HCT116 (cell line): Measurements from ENCODE around the gene HAUS6. TPM values are rescaled to one million over a fixed set of nuclear protein-coding genes. Genes with fewer than 3 reads are reported as not detected.

ENCODE experiments used
- ATAC-seq: fragments of 200-7000 bp; cut with Tn5 transposase; 2 replicates; pipeline ENCODE4 v1.9.1; 2020; ENCODE audit warnings: mild to moderate bottlenecking, moderate library complexity
- BruUV-seq: library from RNA; stranded (reverse); fragments of 400-500 nt; replicated peaks from 2 replicates; lab custom pipeline; 2021; lab: Mats Ljungman, UMichigan
- CTCF ChIA-PET: fragments of 300-600 bp; sonication (Branson Sonifier 250); formaldehyde crosslinking; loops from one replicate; lab custom pipeline; 2021; ENCODE audit warnings: antibody characterized with exemption; lab: Charles Lee
- POLR2A ChIA-PET: fragments of 300-600, 350-600 bp; sonication (Branson Sonifier 250); formaldehyde crosslinking; loops from one replicate; lab custom pipeline; 2021; ENCODE audit warnings: antibody characterized with exemption; lab: Charles Lee
- RAD21 ChIA-PET, 2 experiments: fragments of 300-600 bp; sonication (Branson Sonifier 250); formaldehyde crosslinking; loops; one replicate each; lab custom pipeline; 2023; ENCODE audit warnings: low total read pairs in 2 of 2; ENCODE audit not compliant: uncharacterized antibody in 2 of 2, unreplicated experiment in 2 of 2, low non-redundant PET in 1 of 2; lab: Charles Lee
- DNase-seq: peaks from one replicate; pipeline ENCODE4 v3.0.0-alpha.2; 2010; ENCODE audit warnings: low read depth, low spot score
- H2AFZ ChIP-seq: fragments of 200-600 bp; shearing (Covaris generic), sonication (generic); 2 replicates; pipeline ENCODE4 v1.6.1; 2017; ENCODE audit warnings: low read depth, mixed run types, mixed read lengths, antibody characterized with exemption, low read length; ENCODE audit not compliant: poor library complexity, severe bottlenecking
- H3K27ac ChIP-seq: 2 replicates; pipeline ENCODE4 v1.5.1; 2012; ENCODE audit warnings: low read depth, low read length
- H3K27me3 ChIP-seq: fragments of 200-600 bp; sonication (generic); 2 replicates; pipeline ENCODE4 v1.6.1; 2016; ENCODE audit warnings: mixed run types, low read length, mixed read lengths; ENCODE audit not compliant: insufficient read depth
- H3K36me3 ChIP-seq, 2 experiments: fragments of 200-500 bp in 1 of 2; fragments of 200-600 bp in 1 of 2; sonication (Bioruptor generic) in 1 of 2; sonication (generic) in 1 of 2; 2 replicates each; pipeline versions ENCODE4 v1.5.1 to v1.6.1; 2014 to 2016; ENCODE audit warnings: low read length in 2 of 2, inconsistent platforms in 1 of 2, mixed read lengths in 1 of 2, mixed run types in 1 of 2; ENCODE audit not compliant: insufficient read depth in 2 of 2, control insufficient read depth in 1 of 2
- H3K4me1 ChIP-seq, 2 experiments: fragments of 200-600 bp in 1 of 2; sonication (generic) in 1 of 2; 2 replicates each; pipeline versions ENCODE4 v1.5.1 to v1.6.1; 2012 to 2017; ENCODE audit warnings: low read length in 2 of 2, inconsistent platforms in 1 of 2, mild to moderate bottlenecking in 1 of 2, mixed read lengths in 1 of 2, mixed run types in 1 of 2, moderate library complexity in 1 of 2; ENCODE audit not compliant: insufficient read depth in 2 of 2, control insufficient read depth in 1 of 2
- H3K4me2 ChIP-seq: fragments of 200-600 bp; sonication (generic); 2 replicates; pipeline ENCODE4 v1.6.1; 2017; ENCODE audit warnings: mixed run types, low read length, mixed read lengths
- H3K4me3 ChIP-seq, 2 experiments: fragments of 200-600 bp in 1 of 2; sonication (generic) in 1 of 2; replicated peaks in 1 of 2; 2 replicates each; pipeline ENCODE4 v1.5.1; 2011 to 2016; ENCODE audit warnings: low read length in 2 of 2, control low read depth in 1 of 2, low read depth in 1 of 2, mild to moderate bottlenecking in 1 of 2, mixed read lengths in 1 of 2, mixed run types in 1 of 2
- H3K79me2 ChIP-seq: fragments of 200-600 bp; sonication (generic); 2 replicates; pipeline ENCODE4 v1.6.1; 2017; ENCODE audit warnings: mild to moderate bottlenecking, mixed run types, low read length, moderate library complexity, mixed read lengths; ENCODE audit not compliant: insufficient read depth
- H3K9ac ChIP-seq: fragments of 200-600 bp; sonication (generic); 2 replicates; pipeline ENCODE4 v1.6.1; 2016; ENCODE audit warnings: low read length, mixed read lengths
- H3K9me2 ChIP-seq: fragments of 200-600 bp; sonication (generic), shearing (Covaris generic); 2 replicates; pipeline ENCODE4 v1.6.1; 2017; ENCODE audit warnings: mixed run types, mild to moderate bottlenecking, moderate library complexity; ENCODE audit not compliant: insufficient read depth
- H3K9me3 ChIP-seq, 2 experiments: fragments of 200-500 bp in 1 of 2; fragments of 200-600 bp in 1 of 2; sonication (Bioruptor generic) in 1 of 2; sonication (generic) in 1 of 2; 2 replicates each; pipeline ENCODE4 v1.6.1; 2014 to 2017; ENCODE audit warnings: low read length in 2 of 2, mixed read lengths in 2 of 2, inconsistent platforms in 1 of 2, low read depth in 1 of 2, mild to moderate bottlenecking in 1 of 2, mixed run types in 1 of 2, moderate library complexity in 1 of 2; ENCODE audit not compliant: control insufficient read depth in 1 of 2, insufficient read depth in 1 of 2
- H4K20me1 ChIP-seq: fragments of 200-600 bp; sonication (generic), shearing (Covaris generic); 2 replicates; pipeline ENCODE4 v1.6.1; 2017; ENCODE audit warnings: mixed run types, mild to moderate bottlenecking, moderate library complexity; ENCODE audit not compliant: insufficient read depth
- ATF3 ChIP-seq: IDR thresholded peaks from 2 replicates; pipeline ENCODE4 v1.6.1; 2012
- EZH2phosphoT487 ChIP-seq: fragments of 200-600 bp; IDR thresholded peaks from 2 replicates; pipeline ENCODE4 v1.6.1; 2018; ENCODE audit warnings: antibody characterized with exemption, borderline replicate concordance
- MAX ChIP-seq: IDR thresholded peaks from 2 replicates; pipeline ENCODE4 v1.6.1; 2012
- POLR2A ChIP-seq: IDR thresholded peaks from 2 replicates; pipeline ENCODE4 v1.7.0; 2011; ENCODE audit warnings: borderline replicate concordance; ENCODE audit not compliant: insufficient read depth, insufficient read length; ENCODE audit errors: extremely low read depth
- POLR2AphosphoS5 ChIP-seq: IDR thresholded peaks from 2 replicates; pipeline ENCODE4 v1.6.1; 2011; ENCODE audit warnings: mild to moderate bottlenecking, low read depth, low read length, moderate library complexity
- REST ChIP-seq: IDR thresholded peaks from 2 replicates; pipeline ENCODE4 v1.6.1; 2012; ENCODE audit warnings: low read depth
- SP1 ChIP-seq: IDR thresholded peaks from 2 replicates; pipeline ENCODE4 v1.6.1; 2012; ENCODE audit warnings: low read depth
- YY1 ChIP-seq: IDR thresholded peaks from 2 replicates; pipeline ENCODE4 v1.6.1; 2011; ENCODE audit warnings: low read length, low read depth, moderate library complexity, mild to moderate bottlenecking; ENCODE audit not compliant: insufficient replicate concordance; ENCODE audit errors: extremely low read depth
- ZFX ChIP-seq: fragments of 450-650 bp; IDR thresholded peaks from 2 replicates; pipeline ENCODE4 v1.6.1; 2017
- intact Hi-C: fragments of 100-400 bp; cut with micrococcal nuclease; formaldehyde crosslinking; loops from 2 replicates; pipeline ENCODE4 v1.10.0; 2022
- total RNA-seq: library from RNA; stranded (reverse); gene quantifications from one replicate; pipeline ENCODE4 v1.2.1, GENCODE V29; 2021; ENCODE audit not compliant: unreplicated experiment

The HAUS6 gene
- total RNA-seq, 1 experiment from 2014 or later, result 28.8 TPM

- intact Hi-C loops, result no loop called here
Observed at GRCh38 chr9:19023078-19023477, 79.6 kb downstream of the HAUS6 start.

More at GRCh38 chr9:19023078-19023477, 79.6 kb downstream of the HAUS6 start:
- no TSS peak for BruUV-seq
- H3K4me1 ChIP-seq, result no peaks in the 10 kb centered on the region
- H4K20me1 ChIP-seq, result no peaks in the 10 kb centered on the region
- H3K27ac ChIP-seq, result no peak overlapping the region
- ATAC-seq (no peak), DNase-seq (no peak)
- POLR2A ChIA-PET, result no interaction called here
- H3K79me2 ChIP-seq, result no peaks in the 10 kb centered on the region
- peaks cover 2% of the 10 kb centered on the region; the same call in 1 of the 2 replicates for H3K27me3 ChIP-seq
- H3K9ac ChIP-seq, result no peak overlapping the region
- RAD21 ChIA-PET, result no interaction called here
- H3K4me2 ChIP-seq, result no peak overlapping the region
- TF ChIP-seq POLR2AphosphoS5 (no peak), MAX (no peak), ZFX (no peak), POLR2A (no peak), EZH2phosphoT487 (no peak), REST (no peak), SP1 (no peak), ATF3 (no peak), YY1 (no peak)
- H3K36me3 ChIP-seq, result no peaks in the 10 kb centered on the region
- CTCF ChIA-PET, result no interaction called here
- no peaks in the 10 kb centered on the region for H3K9me3 ChIP-seq
- H2AFZ ChIP-seq, result no peak overlapping the region
- H3K9me2 ChIP-seq, result no peaks in the 10 kb centered on the region
- H3K4me3 ChIP-seq, result no peak overlapping the region
